Measurements from ENCODE around the gene FECH. TPM values are rescaled to one million over a fixed set of nuclear protein-coding genes. Genes with fewer than 3 reads are reported as not detected.

FECH gene
- total RNA-seq, 1 experiment from 2014 or later: 24.1 TPM

- Histone ChIP-seq H3K9me3 (ENCODE audit: control insufficient read depth, low read depth, low read length) (no peaks in the 10 kb centered on the region), H3K23ac (ENCODE audit: insufficient read length, low read depth, low read length) (no peak overlapping the region), H3K9ac (ENCODE audit: extremely low read depth, insufficient read length, low read length) (no peak overlapping the region), H4K8ac (replicated peaks; ENCODE audit: insufficient read length, low read depth, low read length) (no peak overlapping the region), H2BK15ac (ENCODE audit: low read depth, low read length) (no peak overlapping the region), H2AK5ac (ENCODE audit: insufficient read length, low read length) (no peak overlapping the region), H3K4me1 (ENCODE audit: insufficient read depth, low read length) (no peaks in the 10 kb centered on the region; the same call in 1 of the 2 replicates), H2BK12ac (ENCODE audit: insufficient read length, low read depth, low read length) (no peak overlapping the region), H2BK120ac (ENCODE audit: low read depth, low read length, poor library complexity, severe bottlenecking) (no peak overlapping the region), H3K4ac (ENCODE audit: low read depth, low read length) (no peak overlapping the region), H4K91ac (ENCODE audit: insufficient read length, low read depth, low read length) (no peak overlapping the region), H3K4me2 (ENCODE audit: insufficient read depth, insufficient read length, low read length) (no peak overlapping the region), H3K14ac (ENCODE audit: insufficient read depth, low read length) (no peak overlapping the region), H4K5ac (ENCODE audit: insufficient read length, low read depth, low read length) (no peak overlapping the region), H3K79me1 (ENCODE audit: insufficient read depth, low read depth, low read length, poor library complexity, severe bottlenecking) (no peaks in the 10 kb centered on the region), H3K18ac (ENCODE audit: insufficient read length, low read depth, low read length) (no peak overlapping the region), H4K20me1 (ENCODE audit: control insufficient read depth, insufficient read depth, insufficient read length) (no peaks in the 10 kb centered on the region), H3T11ph (ENCODE audit: low read length) (no peak overlapping the region), H2BK20ac (ENCODE audit: low read depth, low read length, poor library complexity, severe bottlenecking) (no peak overlapping the region), H3K79me2 (ENCODE audit: insufficient read depth, low read length) (no peaks in the 10 kb centered on the region), H3K27ac (ENCODE audit: insufficient read length, low read depth, low read length) (no peak overlapping the region), H3K56ac (ENCODE audit: insufficient read length, low read depth, low read length) (no peak overlapping the region), H2AFZ (ENCODE audit: low read length) (no peak overlapping the region), H3K23me2 (ENCODE audit: insufficient read length, low read depth, low read length, poor library complexity, severe bottlenecking) (no peaks in the 10 kb centered on the region), H2BK5ac (ENCODE audit: insufficient read length, low read length) (no peak overlapping the region), H3K27me3 (ENCODE audit: insufficient read depth, low read length) (no peaks in the 10 kb centered on the region)
- no peak overlapping the region for H3K4me3 Mint-ChIP-seq
- WGBS (ENCODE audit: extremely low coverage, insufficient read length, low lambda C conversion rate): no CpG with 5 or more reads among the region's 5 CpGs
- TF ChIP-seq CTCF (conservative IDR thresholded peaks at IDR 0.05): no peak
- H3K4me1 Mint-ChIP-seq: peaks cover 9 to 14% of the 10 kb centered on the region in 2 experiments
- no peak for DNase-seq
- no peaks in the 10 kb centered on the region for H3K27me3 Mint-ChIP-seq (ENCODE audit: low read depth)
- H3K36me3 Mint-ChIP-seq (ENCODE audit: insufficient read depth in 1 of 3, low read depth in 3 of 3): peaks cover 4 to 5% (median 5%) of the 10 kb centered on the region in 3 experiments
- H3K9me3 Mint-ChIP-seq: peaks cover 3 to 4% of the 10 kb centered on the region in 2 experiments; a peak in 3 of 5 replicates
- H3K27ac Mint-ChIP-seq: peak overlapping the region in 1 of 3 experiments; percentile 10; a peak in 1 of 7 replicates
Measured at GRCh38 chr18:57627488-57627887, 41.0 kb upstream of the FECH start.

Data from H9 (cell line).